HG03469 (cell line): Measurements from ENCODE around the gene MED13L.

Experiments
- ATAC-seq: cut with Tn5 transposase; IDR thresholded peaks from one replicate; pipeline ENCODE4 v1.9.1; 2021; ENCODE audit warnings: mild to moderate bottlenecking, moderate library complexity, moderate number of reproducible peaks; ENCODE audit not compliant: unreplicated experiment

The MED13L gene

GRCh38 chr12:116216022-116216756, 61.3 kb downstream of the MED13L start:
- ATAC-seq = no peak

GRCh38 chr12:116215023-116215422, 62.5 kb downstream of the MED13L start:
- no peak for ATAC-seq

- no peak for ATAC-seq
Measured at GRCh38 chr12:116213885-116214527, 63.5 kb downstream of the MED13L start.

- ATAC-seq = no peak
Measured at GRCh38 chr12:116213014-116213413, 64.5 kb downstream of the MED13L start.

GRCh38 chr12:116210762-116211161, 66.7 kb downstream of the MED13L start:
- no peak for ATAC-seq

GRCh38 chr12:116210131-116210530, 67.4 kb downstream of the MED13L start:
- no peak for ATAC-seq

- no peak for ATAC-seq
Measured at GRCh38 chr12:116209503-116209902, 68.0 kb downstream of the MED13L start.

- ATAC-seq = no peak
Measured at GRCh38 chr12:116207274-116207673, 70.2 kb downstream of the MED13L start.

GRCh38 chr12:116206828-116207227, 70.7 kb downstream of the MED13L start:
- no peak for ATAC-seq

- ATAC-seq = no peak
Measured at GRCh38 chr12:116204785-116205184, 72.7 kb downstream of the MED13L start.

GRCh38 chr12:116204169-116204568, 73.3 kb downstream of the MED13L start:
- no peak for ATAC-seq

GRCh38 chr12:116202940-116203339, 74.6 kb downstream of the MED13L start:
- ATAC-seq = no peak

- no peak for ATAC-seq
Measured at GRCh38 chr12:116202433-116202832, 75.1 kb downstream of the MED13L start.

GRCh38 chr12:116201908-116202307, 75.6 kb downstream of the MED13L start:
- no peak for ATAC-seq

GRCh38 chr12:116201359-116201758, 76.1 kb downstream of the MED13L start:
- no peak for ATAC-seq

GRCh38 chr12:116200812-116201211, 76.7 kb downstream of the MED13L start:
- no peak for ATAC-seq

GRCh38 chr12:116199160-116199706, 78.3 kb downstream of the MED13L start:
- no peak for ATAC-seq

GRCh38 chr12:116196752-116197718, 80.5 kb downstream of the MED13L start:
- ATAC-seq = no peak

- ATAC-seq = no peak
Measured at GRCh38 chr12:116196226-116196625, 81.3 kb downstream of the MED13L start.

GRCh38 chr12:116194935-116195431, 82.5 kb downstream of the MED13L start:
- peak; percentile 68 for ATAC-seq

GRCh38 chr12:116189692-116190091, 87.8 kb downstream of the MED13L start:
- ATAC-seq = no peak
